Mammary epithelial cell (primary cell): Measurements from ENCODE around the gene IGF2.

Source experiments
- CTCF ChIP-seq, 2 donors: IDR thresholded peaks in 1 of 2; conservative IDR thresholded peaks in 1 of 2; 2 replicates each; pipeline ENCODE4 v1.5.1; 2011 to 2012; ENCODE audit warnings: inconsistent platforms in 2 of 2, low read length in 2 of 2, mild to moderate bottlenecking in 2 of 2, control low read depth in 1 of 2, low read depth in 1 of 2; ENCODE audit not compliant: insufficient read depth in 1 of 2; ENCODE audit errors: extremely low read depth in 1 of 2
- EZH2 ChIP-seq: IDR thresholded peaks from 2 replicates; pipeline ENCODE4 v1.6.1; 2012; ENCODE audit warnings: low read length, inconsistent platforms, borderline replicate concordance

GRCh38 chr11:2102883-2103213 is 36.3 kb downstream of the IGF2 start:
- TF ChIP-seq CTCF (conservative IDR thresholded peaks at IDR 0.05 in 1 of 2, IDR thresholded peaks at IDR 0.05 in 1 of 2; ENCODE audit: extremely low read depth in 1 of 2, insufficient read depth in 1 of 2, low read depth in 1 of 2, low read length in 2 of 2) (no peak), EZH2 (no peak)
